Neural cell (in vitro differentiated cells): ENCODE data around the gene FARP1.

Source experiments
- POLR2AphosphoS5 ChIP-seq: IDR thresholded peaks from 2 replicates; pipeline ENCODE4 v1.6.1; 2012
- TF ChIP-seq, protein P1 (sequence below): fragments of 450-650 bp; IDR thresholded peaks from 2 replicates; pipeline ENCODE4 v1.5.1; 2014; ENCODE audit warnings: antibody characterized with exemption, mild to moderate bottlenecking, moderate library complexity; ENCODE audit not compliant: poor library complexity, severe bottlenecking
- TF ChIP-seq, protein P2 (sequence below): IDR thresholded peaks from 2 replicates; pipeline ENCODE4 v1.6.1; 2012; ENCODE audit warnings: borderline replicate concordance

DNA sequence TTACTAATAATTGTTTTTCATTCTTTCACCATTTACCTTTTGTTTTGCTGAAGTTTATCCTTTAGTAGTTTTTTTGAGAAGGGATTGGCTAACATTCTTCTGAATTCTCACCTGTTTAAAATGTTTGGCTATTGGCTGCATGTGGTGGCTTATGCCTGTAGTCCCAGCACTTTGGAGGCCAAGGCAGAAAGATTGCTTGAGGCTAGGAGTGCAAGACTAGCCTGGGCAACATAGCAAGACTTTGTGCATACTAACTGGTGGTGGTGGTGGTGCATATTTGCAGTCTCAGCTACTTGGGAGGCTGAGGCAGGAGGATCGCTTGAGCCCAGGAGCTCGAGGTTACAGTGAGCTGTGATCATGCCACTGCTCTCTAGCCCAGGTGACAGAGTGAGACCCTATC, 61.7 kb downstream of the FARP1 start:
- TF ChIP-seq, protein P1, sequence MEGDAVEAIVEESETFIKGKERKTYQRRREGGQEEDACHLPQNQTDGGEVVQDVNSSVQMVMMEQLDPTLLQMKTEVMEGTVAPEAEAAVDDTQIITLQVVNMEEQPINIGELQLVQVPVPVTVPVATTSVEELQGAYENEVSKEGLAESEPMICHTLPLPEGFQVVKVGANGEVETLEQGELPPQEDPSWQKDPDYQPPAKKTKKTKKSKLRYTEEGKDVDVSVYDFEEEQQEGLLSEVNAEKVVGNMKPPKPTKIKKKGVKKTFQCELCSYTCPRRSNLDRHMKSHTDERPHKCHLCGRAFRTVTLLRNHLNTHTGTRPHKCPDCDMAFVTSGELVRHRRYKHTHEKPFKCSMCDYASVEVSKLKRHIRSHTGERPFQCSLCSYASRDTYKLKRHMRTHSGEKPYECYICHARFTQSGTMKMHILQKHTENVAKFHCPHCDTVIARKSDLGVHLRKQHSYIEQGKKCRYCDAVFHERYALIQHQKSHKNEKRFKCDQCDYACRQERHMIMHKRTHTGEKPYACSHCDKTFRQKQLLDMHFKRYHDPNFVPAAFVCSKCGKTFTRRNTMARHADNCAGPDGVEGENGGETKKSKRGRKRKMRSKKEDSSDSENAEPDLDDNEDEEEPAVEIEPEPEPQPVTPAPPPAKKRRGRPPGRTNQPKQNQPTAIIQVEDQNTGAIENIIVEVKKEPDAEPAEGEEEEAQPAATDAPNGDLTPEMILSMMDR, result no peak
- TF ChIP-seq, protein P2, sequence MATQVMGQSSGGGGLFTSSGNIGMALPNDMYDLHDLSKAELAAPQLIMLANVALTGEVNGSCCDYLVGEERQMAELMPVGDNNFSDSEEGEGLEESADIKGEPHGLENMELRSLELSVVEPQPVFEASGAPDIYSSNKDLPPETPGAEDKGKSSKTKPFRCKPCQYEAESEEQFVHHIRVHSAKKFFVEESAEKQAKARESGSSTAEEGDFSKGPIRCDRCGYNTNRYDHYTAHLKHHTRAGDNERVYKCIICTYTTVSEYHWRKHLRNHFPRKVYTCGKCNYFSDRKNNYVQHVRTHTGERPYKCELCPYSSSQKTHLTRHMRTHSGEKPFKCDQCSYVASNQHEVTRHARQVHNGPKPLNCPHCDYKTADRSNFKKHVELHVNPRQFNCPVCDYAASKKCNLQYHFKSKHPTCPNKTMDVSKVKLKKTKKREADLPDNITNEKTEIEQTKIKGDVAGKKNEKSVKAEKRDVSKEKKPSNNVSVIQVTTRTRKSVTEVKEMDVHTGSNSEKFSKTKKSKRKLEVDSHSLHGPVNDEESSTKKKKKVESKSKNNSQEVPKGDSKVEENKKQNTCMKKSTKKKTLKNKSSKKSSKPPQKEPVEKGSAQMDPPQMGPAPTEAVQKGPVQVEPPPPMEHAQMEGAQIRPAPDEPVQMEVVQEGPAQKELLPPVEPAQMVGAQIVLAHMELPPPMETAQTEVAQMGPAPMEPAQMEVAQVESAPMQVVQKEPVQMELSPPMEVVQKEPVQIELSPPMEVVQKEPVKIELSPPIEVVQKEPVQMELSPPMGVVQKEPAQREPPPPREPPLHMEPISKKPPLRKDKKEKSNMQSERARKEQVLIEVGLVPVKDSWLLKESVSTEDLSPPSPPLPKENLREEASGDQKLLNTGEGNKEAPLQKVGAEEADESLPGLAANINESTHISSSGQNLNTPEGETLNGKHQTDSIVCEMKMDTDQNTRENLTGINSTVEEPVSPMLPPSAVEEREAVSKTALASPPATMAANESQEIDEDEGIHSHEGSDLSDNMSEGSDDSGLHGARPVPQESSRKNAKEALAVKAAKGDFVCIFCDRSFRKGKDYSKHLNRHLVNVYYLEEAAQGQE, result no peak
- TF ChIP-seq POLR2AphosphoS5, result no peak
